ENCODE results near the gene SLC34A1.
"Not testable (repeated sequence)": the region's sequence is repeated elsewhere in the genome, so short reads cannot be mapped to it uniquely, and the experiment has no call there.

DNA sequence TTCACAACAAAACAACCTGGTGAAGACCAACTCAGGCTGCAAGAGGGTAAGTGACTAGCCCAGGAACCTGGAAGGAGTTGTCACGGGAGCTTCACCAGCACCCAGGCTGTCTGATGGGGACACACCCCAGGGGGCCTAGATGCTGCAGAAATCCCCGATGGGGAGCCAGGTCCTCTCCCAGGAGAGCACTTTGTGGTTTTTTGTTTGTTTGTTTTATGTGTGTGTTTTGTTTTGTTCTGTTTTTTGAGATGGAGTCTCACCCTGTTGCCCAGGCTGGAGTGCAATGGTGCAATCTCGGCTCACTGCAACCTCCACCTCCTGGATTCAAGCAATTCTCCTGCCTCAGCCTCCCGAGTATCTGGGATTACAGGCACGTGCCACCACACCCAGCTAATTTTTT lies 8.7 kb upstream of the SLC34A1 start:
- not testable (repeated sequence) for TF ChIP-seq POLR2A, POLR2AphosphoS5 (IDR thresholded peaks at IDR 0.05)
- TF ChIP-seq, protein P1, sequence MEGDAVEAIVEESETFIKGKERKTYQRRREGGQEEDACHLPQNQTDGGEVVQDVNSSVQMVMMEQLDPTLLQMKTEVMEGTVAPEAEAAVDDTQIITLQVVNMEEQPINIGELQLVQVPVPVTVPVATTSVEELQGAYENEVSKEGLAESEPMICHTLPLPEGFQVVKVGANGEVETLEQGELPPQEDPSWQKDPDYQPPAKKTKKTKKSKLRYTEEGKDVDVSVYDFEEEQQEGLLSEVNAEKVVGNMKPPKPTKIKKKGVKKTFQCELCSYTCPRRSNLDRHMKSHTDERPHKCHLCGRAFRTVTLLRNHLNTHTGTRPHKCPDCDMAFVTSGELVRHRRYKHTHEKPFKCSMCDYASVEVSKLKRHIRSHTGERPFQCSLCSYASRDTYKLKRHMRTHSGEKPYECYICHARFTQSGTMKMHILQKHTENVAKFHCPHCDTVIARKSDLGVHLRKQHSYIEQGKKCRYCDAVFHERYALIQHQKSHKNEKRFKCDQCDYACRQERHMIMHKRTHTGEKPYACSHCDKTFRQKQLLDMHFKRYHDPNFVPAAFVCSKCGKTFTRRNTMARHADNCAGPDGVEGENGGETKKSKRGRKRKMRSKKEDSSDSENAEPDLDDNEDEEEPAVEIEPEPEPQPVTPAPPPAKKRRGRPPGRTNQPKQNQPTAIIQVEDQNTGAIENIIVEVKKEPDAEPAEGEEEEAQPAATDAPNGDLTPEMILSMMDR (IDR thresholded peaks at IDR 0.05): not testable (repeated sequence)

Measured in upper lobe of left lung (tissue), 4 donors.